HG02763 (cell line): ENCODE measurements around the gene FRYL.
"Not testable (repeated sequence)": the region's sequence is repeated elsewhere in the genome, so short reads cannot be mapped to it uniquely, and the experiment has no call there.

Experiments
- ATAC-seq: cut with Tn5 transposase; IDR thresholded peaks from one replicate; pipeline ENCODE4 v1.9.1; 2021; ENCODE audit warnings: mild to moderate bottlenecking, moderate library complexity; ENCODE audit not compliant: unreplicated experiment

Gene FRYL

DNA sequence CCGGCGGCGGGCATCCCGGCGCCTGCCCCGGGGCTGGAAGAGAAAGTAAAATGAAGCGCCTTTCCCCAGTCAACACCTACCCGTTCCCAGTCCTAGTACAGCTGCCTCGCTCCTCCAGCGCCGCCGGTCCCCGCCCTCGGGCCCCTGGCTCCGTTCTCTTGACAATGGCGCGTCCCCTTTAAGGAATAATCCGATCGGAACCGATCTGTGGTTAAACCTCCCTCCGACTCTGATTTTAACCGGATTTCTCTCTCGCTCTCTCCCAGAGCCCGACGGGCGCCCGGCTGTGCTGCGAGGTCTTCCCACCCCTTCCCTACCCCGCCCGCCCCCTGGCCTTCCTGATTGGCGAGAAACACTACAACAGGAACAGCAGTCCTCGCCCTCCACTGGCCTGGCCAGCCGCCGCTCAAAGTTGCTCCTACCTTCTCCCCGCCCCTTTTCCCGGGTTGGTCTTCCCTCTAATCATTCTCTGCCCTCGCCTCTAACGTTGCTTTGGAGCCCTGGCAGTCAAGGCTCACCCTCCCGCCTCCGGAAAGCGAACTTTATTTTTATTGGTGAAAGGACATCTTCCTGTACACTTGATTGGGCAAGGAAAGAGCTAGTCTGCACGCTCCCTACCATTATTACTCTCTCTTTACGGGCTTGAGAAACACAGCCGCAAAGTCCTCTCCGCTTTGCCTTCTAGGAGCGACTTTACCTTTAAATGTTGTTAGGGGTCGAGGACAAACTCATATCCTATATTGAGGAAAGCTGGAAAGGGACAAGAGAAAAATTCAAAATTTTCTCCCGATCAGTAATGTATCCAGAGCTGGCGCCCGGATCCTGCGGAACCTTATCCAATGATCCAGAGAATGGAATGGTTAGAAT, at the start of gene FRYL:
FRYL (minus strand) TSS at position 282 of the 867 bp plus-strand sequence. CDS start 145,869 bp downstream, outside the sequence.
- ATAC-seq = peak; percentile 86

DNA sequence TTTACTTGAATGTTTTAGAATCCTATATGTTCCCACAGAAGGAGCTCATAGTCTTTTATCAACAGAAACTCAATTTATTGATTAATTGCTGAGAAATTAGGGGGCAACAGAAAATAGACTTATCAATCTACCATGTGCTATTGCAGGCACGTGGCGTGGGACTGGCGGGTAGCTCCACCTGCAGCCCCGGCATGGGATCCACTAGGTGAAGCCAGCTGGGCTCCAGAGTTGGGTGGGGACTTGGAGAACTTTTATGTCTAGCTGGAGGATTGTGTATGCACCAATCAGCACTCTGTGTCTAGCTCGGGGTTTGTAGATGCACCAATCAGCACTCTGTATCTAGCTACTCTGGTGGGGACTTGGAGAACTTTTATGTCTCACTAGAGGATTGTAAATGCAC, 47.5 kb upstream of the FRYL start:
- no peak for ATAC-seq

DNA sequence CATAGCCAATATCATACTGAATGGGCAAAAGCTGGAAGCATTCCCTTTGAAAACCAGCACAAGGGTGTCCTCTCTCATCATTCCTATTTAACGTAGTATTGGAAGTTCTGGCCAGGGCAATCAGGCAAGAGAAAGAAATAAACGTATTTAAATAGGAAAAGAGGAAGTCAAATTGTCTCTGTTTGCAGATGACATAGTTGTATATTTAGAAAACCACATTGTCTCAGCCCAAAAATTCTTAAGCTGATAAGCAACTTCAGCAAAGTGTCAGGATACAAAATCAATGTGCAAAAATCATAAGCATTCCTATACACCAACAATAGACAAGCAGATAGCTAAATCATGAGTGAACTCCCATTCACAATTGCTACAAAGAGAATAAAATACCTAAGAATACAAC, 41.4 kb upstream of the FRYL start:
- ATAC-seq = not testable (repeated sequence)

- ATAC-seq = no peak
Measured at GRCh38 chr4:48816971-48817370, 36.9 kb upstream of the FRYL start.

- ATAC-seq = not testable (repeated sequence)
Measured at GRCh38 chr4:48816297-48816696, 36.2 kb upstream of the FRYL start.

DNA sequence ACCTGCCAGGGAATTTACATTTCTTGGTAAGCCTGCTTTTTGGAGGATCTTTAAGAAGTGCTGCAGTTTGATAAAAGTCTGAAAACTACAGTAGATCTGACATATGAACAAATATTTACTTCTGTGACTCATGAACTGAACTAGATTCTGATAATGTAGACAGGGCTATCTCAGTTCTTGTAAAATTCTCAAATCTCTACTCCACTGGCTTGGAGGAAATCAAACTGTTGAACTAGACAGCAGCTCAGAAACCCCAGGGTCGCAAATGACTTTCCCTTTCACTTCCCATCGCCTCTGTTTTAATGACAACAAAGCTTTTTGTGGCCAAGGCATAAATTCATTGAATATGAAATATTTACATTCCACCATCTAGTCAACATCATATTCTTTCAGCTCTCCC, 35.4 kb upstream of the FRYL start:
- no peak for ATAC-seq

DNA sequence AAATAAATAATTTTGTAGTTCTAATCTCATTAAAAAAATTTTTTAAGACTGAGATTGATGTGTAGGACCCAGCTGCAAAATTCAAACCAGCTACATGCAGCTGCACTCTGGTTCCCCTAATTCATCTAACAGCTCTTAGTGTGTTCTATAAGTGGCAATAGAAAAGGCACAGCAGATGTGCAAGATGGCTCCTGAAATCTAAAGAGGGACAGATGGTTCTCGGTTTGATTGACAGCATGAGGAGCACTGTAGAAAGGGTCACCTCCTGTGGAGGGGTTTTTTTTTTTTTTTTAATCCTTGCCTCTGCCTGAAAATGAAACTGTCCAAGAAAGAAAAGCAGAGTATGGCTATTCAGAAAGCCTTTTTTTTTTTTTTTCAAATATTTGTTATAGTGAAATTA, 33.9 kb upstream of the FRYL start:
- ATAC-seq = peak; percentile 70

DNA sequence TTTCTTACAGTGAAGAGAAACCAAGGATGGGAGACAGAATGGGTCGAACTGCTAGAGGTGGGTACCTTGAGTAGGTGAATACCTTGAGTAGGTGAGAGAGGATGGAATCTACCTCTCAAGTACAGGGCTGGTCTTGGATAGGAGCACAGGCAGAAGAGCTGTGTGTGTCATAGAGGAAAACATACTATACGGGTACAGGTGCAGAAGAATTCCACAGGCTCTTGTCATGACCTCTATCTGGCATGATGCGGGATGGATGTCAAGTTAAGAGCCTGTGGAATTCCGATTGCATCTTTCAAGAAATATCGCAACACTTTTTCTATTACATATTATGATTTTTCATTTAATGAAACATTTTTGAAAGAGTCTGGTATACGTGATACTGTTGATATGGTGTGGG, 32.8 kb upstream of the FRYL start:
- ATAC-seq = no peak

DNA sequence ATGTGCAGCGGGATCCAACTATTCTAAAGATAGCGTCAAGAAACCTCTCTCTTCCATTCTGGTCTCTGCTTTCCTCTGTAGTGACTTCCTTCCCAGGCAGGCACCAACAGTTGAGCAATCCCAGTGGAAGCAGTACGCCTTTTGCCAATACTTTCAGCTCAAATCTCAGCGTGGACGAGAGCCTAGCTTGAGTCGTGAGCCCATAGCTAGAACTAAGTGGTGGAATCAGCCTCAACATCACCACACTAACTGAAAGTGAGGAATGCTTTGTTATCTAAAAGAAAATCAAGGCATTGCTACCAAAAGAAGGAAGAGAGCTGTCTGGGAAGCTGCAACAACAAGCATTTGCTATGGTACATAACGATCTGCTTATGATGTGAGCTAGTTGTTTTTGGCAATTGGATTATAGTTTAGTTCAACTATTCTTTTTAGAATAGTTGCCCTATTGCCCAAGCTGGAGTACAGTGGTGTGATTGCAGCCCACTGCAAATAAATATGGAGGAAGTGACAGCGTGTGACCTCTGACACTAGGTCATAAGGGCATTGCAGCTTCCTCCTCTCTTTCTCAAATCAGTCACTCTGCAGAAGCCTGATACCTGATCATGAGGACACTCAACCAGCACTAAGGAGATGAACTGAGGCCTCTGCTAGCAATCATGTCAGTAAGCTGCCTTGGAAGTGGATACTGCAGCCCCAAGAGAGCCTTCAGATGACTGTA, 24.7 kb upstream of the FRYL start:
- no peak for ATAC-seq

DNA sequence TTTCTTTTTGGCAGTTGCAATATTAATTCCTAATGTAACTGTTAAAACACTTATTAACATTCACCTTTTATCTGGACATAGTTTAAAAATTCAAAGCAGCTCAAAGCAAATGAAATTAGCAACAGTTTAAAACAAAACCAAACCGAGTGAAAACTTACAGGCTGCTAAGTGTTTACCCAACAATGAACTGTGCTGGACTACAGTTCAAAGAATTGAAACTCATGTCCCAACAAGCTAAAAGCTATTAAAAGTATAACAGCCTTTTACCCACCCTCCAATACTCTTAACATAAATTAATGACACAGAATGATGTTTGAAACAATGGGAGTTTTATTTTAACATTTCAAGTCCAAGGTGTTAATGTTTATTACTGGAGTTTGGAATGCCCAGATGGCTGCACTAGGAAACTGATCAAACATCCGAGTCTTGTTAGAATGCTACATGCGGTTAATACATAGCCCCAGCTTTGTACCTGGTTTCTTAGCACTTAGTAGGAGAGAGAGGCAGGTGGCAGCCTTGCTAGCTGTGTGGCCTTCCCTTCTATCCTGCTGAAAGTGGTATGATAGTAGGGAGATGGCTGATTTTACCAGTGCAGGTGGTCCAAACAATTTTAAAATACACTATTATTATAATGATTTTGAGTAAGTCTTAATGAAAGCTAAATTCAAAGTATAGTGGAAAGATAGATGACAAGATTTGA, 21.1 kb upstream of the FRYL start:
- ATAC-seq = no peak

DNA sequence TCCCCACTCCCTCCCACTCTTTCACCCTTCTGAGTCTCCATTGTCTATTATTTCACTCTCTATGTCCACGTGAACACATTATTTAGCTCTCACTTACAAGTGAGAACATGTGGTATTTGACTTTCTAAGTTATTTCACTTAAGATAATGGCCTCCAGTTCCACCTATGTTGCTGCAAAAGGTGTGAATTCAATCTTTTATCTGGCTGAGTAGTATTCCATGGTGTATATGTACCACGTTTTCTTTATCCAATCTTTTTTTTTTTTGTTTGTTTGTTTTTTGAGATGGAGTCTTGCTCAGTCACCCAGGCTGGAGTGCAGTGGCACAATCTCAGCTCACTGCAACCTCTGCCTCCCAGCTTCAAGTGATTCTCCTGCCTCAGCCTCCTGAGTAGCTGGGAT, 20.1 kb upstream of the FRYL start:
- not testable (repeated sequence) for ATAC-seq

- ATAC-seq = no peak
Measured at GRCh38 chr4:48799157-48799556, 19.1 kb upstream of the FRYL start.

DNA sequence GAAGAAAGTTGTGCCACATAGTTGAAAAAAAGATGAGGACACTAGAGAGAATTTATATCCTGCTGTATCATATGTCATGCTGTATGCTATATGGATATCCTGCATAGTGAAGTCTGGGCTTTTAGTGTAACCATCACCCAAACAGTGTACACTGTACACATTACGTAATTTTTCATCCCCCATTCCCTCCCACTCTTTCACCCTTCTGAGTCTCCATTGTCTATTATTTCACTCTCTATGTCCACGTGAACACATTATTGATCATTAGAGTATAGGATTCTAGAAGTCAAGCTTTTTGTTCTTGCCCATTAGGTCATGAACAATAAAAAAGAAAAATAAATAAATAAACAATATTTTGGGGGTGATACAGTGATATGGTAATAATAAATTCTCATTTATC, 18.0 kb upstream of the FRYL start:
- ATAC-seq = no peak

DNA sequence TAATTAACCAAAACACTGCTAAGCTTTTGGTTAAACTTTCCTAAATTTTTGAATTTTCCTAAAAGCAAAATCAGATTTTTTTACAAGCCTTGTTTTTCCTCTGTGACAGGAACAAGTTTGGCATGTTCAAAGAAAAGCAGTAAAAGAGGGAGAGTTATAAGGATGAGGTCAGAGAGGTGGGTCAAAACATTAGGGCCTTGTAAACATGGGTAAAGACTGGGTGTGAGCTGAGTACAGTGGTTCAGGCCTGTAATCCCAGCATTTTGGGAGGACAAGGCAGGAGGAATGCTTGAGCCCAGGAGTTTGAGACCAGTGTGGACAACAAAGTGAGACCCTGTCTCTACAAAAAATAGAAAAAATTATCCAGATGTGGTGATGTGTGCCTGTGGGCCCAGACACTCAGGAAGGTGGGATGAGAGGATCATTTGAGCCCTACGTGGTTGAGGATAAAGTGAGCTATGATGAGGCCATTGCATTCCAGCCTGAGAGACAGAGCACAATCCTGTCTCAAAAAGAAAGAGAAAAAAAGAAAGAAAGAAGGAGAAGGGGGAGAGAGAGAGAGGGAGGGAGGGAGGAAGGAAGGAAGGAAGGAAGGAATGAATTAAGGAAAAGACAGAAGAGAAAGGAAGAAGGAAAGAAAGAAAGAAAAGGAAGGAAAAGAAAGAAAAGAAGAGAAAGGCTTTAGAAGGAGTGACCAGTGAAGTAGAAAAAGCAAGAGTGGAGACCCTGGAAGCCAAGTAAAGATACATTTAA, 17.0 kb upstream of the FRYL start:
- no peak for ATAC-seq

DNA sequence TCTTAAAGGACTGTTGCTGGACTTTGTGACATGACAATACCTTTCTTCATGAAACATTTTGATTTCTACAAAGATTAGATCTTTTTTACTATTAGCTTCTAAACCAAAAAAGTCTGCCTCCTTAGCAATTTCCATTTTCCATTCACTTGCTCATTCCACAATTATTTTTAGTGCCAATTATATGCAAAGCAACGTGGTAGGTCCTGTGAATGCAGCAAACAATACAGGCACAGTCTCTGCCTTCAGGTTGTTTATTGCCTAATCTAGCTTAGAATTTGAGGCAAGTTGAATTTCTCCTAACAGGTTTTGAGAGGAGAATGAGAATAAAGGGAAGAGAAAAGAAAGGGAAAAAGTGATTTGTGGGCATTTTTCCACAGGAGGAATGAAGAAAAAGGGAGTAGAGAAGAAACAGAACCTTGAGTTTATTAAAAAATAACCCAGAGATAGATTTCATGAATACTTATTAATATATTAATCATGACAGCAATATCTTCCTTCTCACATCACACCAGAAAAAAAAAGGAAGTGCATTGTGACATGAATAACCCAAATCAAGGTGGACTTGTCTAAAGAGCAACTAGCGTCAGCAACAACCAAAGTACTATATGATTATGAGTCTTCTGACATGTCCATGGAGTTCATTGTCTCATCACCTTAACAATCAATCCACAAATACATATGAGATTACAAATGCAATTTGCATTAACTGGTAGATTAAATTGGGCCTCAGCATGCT, 16.3 kb upstream of the FRYL start:
- no peak for ATAC-seq

DNA sequence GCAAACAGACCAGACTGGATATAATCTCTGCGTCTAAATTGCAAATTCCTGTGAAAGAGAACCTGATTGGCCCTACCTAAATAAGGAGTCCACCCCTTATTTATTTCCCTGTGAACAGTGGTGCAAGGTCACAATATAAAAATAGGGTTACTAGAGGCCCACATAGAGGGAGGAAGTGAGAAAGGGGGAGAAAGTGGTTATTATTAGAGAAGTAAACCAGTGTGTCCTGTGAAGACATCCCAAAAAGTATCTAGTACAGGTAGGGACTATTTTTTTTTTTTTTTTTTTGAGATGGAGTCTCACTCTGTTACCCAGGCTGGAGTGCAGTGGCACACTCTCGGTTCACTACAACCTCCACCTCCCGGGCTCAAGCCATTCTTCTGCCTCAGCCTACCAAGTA, 15.0 kb upstream of the FRYL start:
- no peak for ATAC-seq

- ATAC-seq = no peak
Measured at GRCh38 chr4:48792348-48793006, 12.4 kb upstream of the FRYL start.

DNA sequence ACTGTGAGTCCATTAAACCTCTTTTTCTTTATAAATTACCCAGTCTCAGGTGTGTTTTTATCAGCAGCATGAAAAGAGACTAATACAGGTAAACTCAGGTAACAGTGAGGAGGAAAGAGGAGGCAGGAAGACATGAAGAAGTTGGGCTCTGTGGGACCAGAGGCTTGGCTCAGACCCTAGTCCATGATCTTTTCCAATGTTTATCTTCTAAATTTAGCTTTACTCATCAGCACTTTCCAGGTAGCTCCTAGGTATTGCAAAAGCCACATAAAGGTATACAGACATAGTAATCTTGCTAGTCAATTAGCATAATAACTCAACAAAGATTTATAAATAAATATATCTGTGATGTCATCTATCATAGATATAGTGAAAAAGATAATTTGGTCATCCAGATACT, 11.2 kb upstream of the FRYL start:
- no peak for ATAC-seq

- no peak for ATAC-seq
Measured at GRCh38 chr4:48790561-48790960, 10.5 kb upstream of the FRYL start.

- no peak for ATAC-seq
Measured at GRCh38 chr4:48787056-48787455, 7.0 kb upstream of the FRYL start.
